ENCODE results near the gene THAP3. TPM values are rescaled to one million over a fixed set of nuclear protein-coding genes. Genes with fewer than 3 reads are reported as not detected.

The THAP3 gene
- total and polyA plus RNA-seq, 2 of the 4 experiments (the other 2 are of a cell fraction), result 14.2 to 14.9 TPM

DNA sequence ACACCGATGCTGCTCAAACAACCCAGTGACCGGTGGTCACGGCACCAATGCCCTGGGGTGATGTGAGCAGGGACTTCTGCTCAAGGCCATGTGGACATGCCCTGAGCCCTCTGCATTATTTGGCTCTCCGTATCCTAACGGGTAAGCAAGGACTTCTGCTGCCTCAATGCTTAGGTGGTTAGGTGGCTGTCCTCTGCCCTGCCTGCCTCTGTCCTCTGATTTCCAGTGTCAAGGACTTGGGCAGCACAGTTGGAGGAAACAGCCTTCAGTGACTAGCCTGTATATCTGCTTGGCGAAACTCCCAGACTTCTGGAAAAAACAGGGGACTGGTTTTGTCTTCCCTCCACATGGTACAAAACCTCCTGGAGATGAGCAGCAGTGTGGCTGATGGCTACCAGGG, 42.5 kb downstream of the THAP3 start:
- Histone ChIP-seq H3K14ac (replicated peaks; ENCODE audit: low read depth, low read length) (no peak overlapping the region), H3K4ac (ENCODE audit: low read depth, low read length) (no peak overlapping the region), H3K9me1 (ENCODE audit: insufficient read depth, low read length) (peaks cover 5% of the 10 kb centered on the region), H3K18ac (ENCODE audit: low read depth, low read length) (no peak overlapping the region), H3K9ac (ENCODE audit: low read depth, low read length) (no peak overlapping the region), H3K23ac (ENCODE audit: low read depth, low read length) (no peak overlapping the region), H2BK120ac (ENCODE audit: low read depth, low read length) (no peak overlapping the region), H3K56ac (ENCODE audit: extremely low read depth, insufficient read depth, low read length) (no peak overlapping the region), H2BK5ac (ENCODE audit: low read depth, low read length, poor library complexity, severe bottlenecking) (no peak overlapping the region), H2AK5ac (ENCODE audit: low read depth, low read length) (no peak overlapping the region), H4K91ac (ENCODE audit: insufficient read depth, low read depth, low read length) (no peak overlapping the region), H3K9me3 (ENCODE audit: control insufficient read depth, insufficient read depth, low read length) (no peaks in the 10 kb centered on the region), H2BK15ac (ENCODE audit: low read depth, low read length) (no peak overlapping the region), H2BK20ac (ENCODE audit: low read depth, low read length) (no peak overlapping the region), H2AFZ (replicated peaks; ENCODE audit: low read length, poor library complexity) (no peak overlapping the region), H4K5ac (ENCODE audit: low read depth, low read length) (no peak overlapping the region), H4K20me1 (ENCODE audit: insufficient read depth, low read length) (no peaks in the 10 kb centered on the region), H3K79me1 (ENCODE audit: low read depth in 1 of 2, low read length in 2 of 2) (peaks cover 13 to 20% of the 10 kb centered on the region in 2 experiments), H3K36me3 (ENCODE audit: control insufficient read depth, insufficient read depth, low read length) (peaks cover 23% of the 10 kb centered on the region), H3K4me2 (ENCODE audit: low read depth, low read length) (no peak overlapping the region), H3K27ac (ENCODE audit: insufficient read depth, low read length) (no peak overlapping the region), H3K4me3 (ENCODE audit: insufficient read depth, low read depth, low read length) (no peak overlapping the region), H3K4me1 (ENCODE audit: control insufficient read depth, insufficient read depth, low read length) (no peaks in the 10 kb centered on the region), H3K27me3 (ENCODE audit: control insufficient read depth, insufficient read depth, low read length) (no peaks in the 10 kb centered on the region), H4K8ac (ENCODE audit: low read depth in 2 of 2, low read length in 2 of 2) (no peak overlapping the region), H2AK9ac (replicated peaks; ENCODE audit: low read depth, low read length, poor library complexity) (peak overlapping the region; percentile 78)
- POLR2A ChIA-PET (ENCODE audit: unreplicated experiment), result no interaction called here
- intact Hi-C loops (cut with micrococcal nuclease), result no loop called here
- ATAC-seq (ENCODE audit: low read depth) (peak; percentile 65), DNase-seq (peak; percentile 35)
- TF ChIP-seq MXI1 (IDR thresholded peaks at IDR 0.05; ENCODE audit: borderline replicate concordance, low read depth, low read length) (no peak), RCOR1 (IDR thresholded peaks at IDR 0.05; ENCODE audit: insufficient replicate concordance, low read length) (no peak), USF2 (IDR thresholded peaks at IDR 0.05; ENCODE audit: low read depth, low read length) (no peak), CHD1 (IDR thresholded peaks at IDR 0.05; ENCODE audit: low read depth, low read length) (no peak), CTCF (conservative IDR thresholded peaks at IDR 0.05; ENCODE audit: low read depth, low read length) (no peak)
- 88% methylated on average over 4 of the region's 6 CpGs; no CpG with 5 or more reads in 1 of the 2 experiments for whole genome bisulfite sequencing, 2 experiments (ENCODE audit: extremely low coverage in 2 of 2, insufficient read length in 1 of 2)
- BruUV-seq (replicated peaks), result no TSS peak
- CTCF ChIA-PET, result no interaction called here
- dilution Hi-C loops (cut with HindIII; ENCODE audit: low sequenced_read_pairs, unreplicated experiment), result no loop called here
- in situ Hi-C loops (cut with MboI; ENCODE audit: low sequenced_read_pairs), result no loop called here
